Activated B cell treated with CpG ODN at 0.5 μM for 24 hours (primary cell): ENCODE results near the gene MIAT. TPM values are rescaled to one million over a fixed set of nuclear protein-coding genes. Genes with fewer than 3 reads are reported as not detected.

Experiments
- ATAC-seq: fragments of 200-7000 bp; cut with Tn5 transposase; one replicate; pipeline ENCODE4 v1.10.0; 2021; ENCODE audit warnings: low read depth, mild to moderate bottlenecking, moderate library complexity
- CTCF ChIA-PET: fragments of 350-600 bp; sonication (Branson Sonifier 250); formaldehyde crosslinking; loops from one replicate; lab custom pipeline; 2021; ENCODE audit warnings: antibody characterized with exemption; lab: Charles Lee
- POLR2A ChIA-PET: fragments of 350-600 bp; sonication (Branson Sonifier 250); formaldehyde crosslinking; loops from one replicate; lab custom pipeline; 2021; ENCODE audit warnings: antibody characterized with exemption; lab: Charles Lee
- DNase-seq: peaks from one replicate; pipeline ENCODE4 v3.0.0; 2022
- H3K27ac Mint-ChIP-seq: one replicate; pipeline ENCODE4 v1.8.0; 2020; ENCODE audit warnings: mixed read lengths
- H3K27me3 Mint-ChIP-seq: one replicate; pipeline ENCODE4 v1.8.0; 2021; ENCODE audit warnings: mixed read lengths
- H3K36me3 Mint-ChIP-seq: one replicate; pipeline ENCODE4 v1.8.0; 2021; ENCODE audit warnings: low read depth, mixed read lengths
- H3K4me1 Mint-ChIP-seq: one replicate; pipeline ENCODE4 v1.8.0; 2021; ENCODE audit warnings: mixed read lengths
- H3K4me3 Mint-ChIP-seq: one replicate; pipeline ENCODE4 v1.8.0; 2020; ENCODE audit warnings: mild to moderate bottlenecking, mixed read lengths
- H3K9me3 Mint-ChIP-seq: one replicate; pipeline ENCODE4 v1.8.0; 2020; ENCODE audit warnings: mixed read lengths
- intact Hi-C: fragments of 100-400 bp; cut with micrococcal nuclease; formaldehyde crosslinking; loops from one replicate; pipeline ENCODE4 v1.15.1; 2024
- total RNA-seq: library from RNA; stranded (reverse); gene quantifications from 2 replicates; pipeline ENCODE4 v1.2.3, GENCODE V29; 2022
- TF ChIP-seq, protein P1 (sequence below): fragments of 200-600 bp; IDR thresholded peaks from one replicate; pipeline ENCODE4 v1.8.0; 2022; ENCODE audit warnings: antibody characterized with exemption, mild to moderate bottlenecking

MIAT gene
- total RNA-seq, 1 donor from 2014 or later: 7.3 TPM

DNA sequence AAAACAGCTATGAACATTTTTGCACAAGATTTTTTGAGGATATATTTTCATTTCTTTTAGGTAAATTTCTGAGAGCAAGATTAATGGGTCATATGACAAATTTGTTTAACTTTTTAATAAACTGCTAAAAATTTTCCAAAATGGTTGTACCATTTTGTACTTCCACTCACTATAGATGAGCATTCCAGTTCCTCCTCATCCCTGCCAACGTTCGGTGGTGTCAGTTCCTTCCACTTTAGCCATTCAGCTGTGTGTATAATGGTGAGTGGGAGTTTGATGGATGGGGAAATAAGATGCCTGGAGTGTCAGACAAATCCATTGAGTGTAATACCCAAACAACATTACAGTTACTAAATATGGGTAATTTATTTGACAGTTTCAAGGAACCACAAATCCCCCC, 49.7 kb downstream of the MIAT start:
- ATAC-seq (no peak), DNase-seq (no peak)
- H3K36me3 Mint-ChIP-seq: peaks cover 67% of the 10 kb centered on the region
- intact Hi-C loops: no loop called here
- H3K27me3 Mint-ChIP-seq: no peaks in the 10 kb centered on the region
- ChIA-PET CTCF (no interaction called here), POLR2A (no interaction called here)
- peaks cover 2% of the 10 kb centered on the region for H3K9me3 Mint-ChIP-seq
- H3K4me1 Mint-ChIP-seq: peaks cover 27% of the 10 kb centered on the region
- H3K27ac Mint-ChIP-seq: no peak overlapping the region
- H3K4me3 Mint-ChIP-seq: no peak overlapping the region
- TF ChIP-seq, protein P1, sequence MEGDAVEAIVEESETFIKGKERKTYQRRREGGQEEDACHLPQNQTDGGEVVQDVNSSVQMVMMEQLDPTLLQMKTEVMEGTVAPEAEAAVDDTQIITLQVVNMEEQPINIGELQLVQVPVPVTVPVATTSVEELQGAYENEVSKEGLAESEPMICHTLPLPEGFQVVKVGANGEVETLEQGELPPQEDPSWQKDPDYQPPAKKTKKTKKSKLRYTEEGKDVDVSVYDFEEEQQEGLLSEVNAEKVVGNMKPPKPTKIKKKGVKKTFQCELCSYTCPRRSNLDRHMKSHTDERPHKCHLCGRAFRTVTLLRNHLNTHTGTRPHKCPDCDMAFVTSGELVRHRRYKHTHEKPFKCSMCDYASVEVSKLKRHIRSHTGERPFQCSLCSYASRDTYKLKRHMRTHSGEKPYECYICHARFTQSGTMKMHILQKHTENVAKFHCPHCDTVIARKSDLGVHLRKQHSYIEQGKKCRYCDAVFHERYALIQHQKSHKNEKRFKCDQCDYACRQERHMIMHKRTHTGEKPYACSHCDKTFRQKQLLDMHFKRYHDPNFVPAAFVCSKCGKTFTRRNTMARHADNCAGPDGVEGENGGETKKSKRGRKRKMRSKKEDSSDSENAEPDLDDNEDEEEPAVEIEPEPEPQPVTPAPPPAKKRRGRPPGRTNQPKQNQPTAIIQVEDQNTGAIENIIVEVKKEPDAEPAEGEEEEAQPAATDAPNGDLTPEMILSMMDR: no peak

DNA sequence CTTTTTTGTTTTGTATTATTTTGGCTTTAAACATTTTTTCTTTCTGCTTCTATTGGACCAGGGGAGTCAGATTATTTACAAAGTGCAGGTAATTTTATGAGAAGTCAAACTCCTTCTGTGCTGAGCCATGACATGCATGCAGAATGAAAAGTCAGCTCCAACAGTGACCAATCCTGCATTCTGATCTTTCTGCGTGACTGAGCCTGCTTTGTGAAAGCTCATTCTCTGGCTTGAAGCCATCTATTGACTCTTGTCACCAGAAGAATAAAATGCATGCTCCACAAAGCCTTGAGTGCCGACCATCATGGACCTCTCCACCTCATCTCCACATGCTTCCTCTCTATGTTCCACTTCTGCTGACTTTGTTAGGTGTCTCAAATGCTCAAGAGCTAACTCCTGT, 50.2 kb downstream of the MIAT start:
- H3K36me3 Mint-ChIP-seq: peaks cover 67% of the 10 kb centered on the region
- CTCF ChIA-PET: no interaction called here
- H3K27ac Mint-ChIP-seq: no peak overlapping the region
- POLR2A ChIA-PET: no interaction called here
- TF ChIP-seq, protein P1: no peak
- no peak overlapping the region for H3K4me3 Mint-ChIP-seq
- intact Hi-C loops: no loop called here
- peaks cover 25% of the 10 kb centered on the region for H3K4me1 Mint-ChIP-seq
- ATAC-seq: no peak
- peaks cover 2% of the 10 kb centered on the region for H3K9me3 Mint-ChIP-seq
- no peak for DNase-seq
- H3K27me3 Mint-ChIP-seq: no peaks in the 10 kb centered on the region

DNA sequence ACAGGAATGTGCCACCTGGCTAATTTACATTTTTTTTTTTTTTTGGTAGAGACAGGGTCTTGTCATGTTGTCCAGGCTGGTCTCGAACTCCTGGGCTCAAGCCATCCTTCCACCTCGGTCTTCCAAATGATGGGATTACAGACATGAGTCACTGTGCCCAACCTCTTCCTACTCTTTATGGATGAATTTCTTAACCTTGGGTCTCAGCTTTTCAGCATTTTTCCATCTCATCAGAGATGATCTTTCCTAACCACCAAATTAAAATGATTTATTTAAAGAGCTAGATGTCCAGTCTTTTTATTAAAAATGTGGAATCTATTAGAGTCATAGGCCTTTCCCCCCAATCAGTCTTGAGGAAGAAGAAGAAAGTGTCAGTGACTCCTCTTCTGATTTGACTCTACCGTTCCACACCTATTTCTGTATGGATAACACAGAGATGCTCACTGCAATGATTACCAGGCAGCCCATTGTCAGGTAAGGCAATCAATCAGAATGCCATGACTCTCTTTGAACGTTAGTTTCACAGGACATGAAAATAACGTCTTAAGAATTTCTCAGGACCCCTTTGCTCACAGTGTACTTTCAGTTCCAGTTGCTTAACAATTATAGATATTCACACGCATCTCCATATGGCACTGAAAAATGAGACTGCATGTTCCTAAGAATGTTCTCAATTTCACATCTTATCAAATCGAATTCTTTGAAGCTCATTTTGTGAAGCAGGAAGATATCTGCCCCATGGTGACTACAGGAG, 51.0 kb downstream of the MIAT start:
- Mint-ChIP-seq H3K4me3 (no peak overlapping the region), H3K27ac (no peak overlapping the region)
- POLR2A ChIA-PET: interaction anchor here (0.6 kb wide), 1 partner anchor 35 kb away, joined by 7 read pairs; no protein-coding TSS in a partner anchor

DNA sequence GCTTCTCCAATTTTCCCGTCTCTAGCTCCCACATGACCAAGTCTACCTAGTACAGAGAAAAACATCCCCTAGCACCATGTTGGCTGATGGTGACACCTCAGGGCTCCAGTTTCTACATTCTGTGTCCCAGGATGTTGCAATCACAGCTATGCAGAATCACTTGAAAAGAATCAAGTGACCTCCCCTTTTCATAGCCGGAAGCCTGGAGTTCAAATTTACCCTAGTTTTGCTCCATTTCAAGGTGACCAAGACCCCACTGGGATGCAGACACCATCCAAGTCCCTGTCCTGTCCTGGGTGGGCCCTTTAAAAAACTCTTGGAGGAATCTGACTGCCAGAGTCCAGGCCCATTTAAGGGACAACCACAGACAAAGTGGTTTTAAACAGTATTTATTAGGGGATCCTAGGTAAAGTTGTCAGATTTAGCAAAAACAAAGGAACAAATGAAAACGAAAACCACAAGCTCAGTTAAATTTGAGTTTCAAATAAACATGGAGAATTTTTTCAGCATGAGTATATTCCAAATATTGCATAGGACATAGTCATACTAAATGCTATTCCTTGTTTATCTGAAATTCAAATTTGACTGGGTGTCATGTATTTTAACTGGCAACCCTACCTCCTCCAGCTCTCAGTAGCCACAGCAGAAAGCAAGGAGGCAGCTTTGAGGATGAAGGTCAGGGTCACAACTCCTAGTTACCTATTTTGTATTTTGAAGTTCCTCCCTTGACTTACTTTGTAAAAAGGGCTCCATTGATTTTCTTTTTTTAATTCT, 52.4 kb downstream of the MIAT start:
- peaks cover 2% of the 10 kb centered on the region for H3K9me3 Mint-ChIP-seq
- H3K4me1 Mint-ChIP-seq: peaks cover 21% of the 10 kb centered on the region
- no peak overlapping the region for H3K27ac Mint-ChIP-seq
- no peak overlapping the region for H3K4me3 Mint-ChIP-seq
- intact Hi-C loops: no loop called here
- CTCF ChIA-PET: interaction anchor here (1.1 kb wide), 1 partner anchor 31 kb away, joined by 3 read pairs; no protein-coding TSS in a partner anchor
- TF ChIP-seq, protein P1: no peak
- POLR2A ChIA-PET: no interaction called here
- no peaks in the 10 kb centered on the region for H3K27me3 Mint-ChIP-seq
- no peak for ATAC-seq
- peaks cover 74% of the 10 kb centered on the region for H3K36me3 Mint-ChIP-seq
- no peak for DNase-seq

More for the DNA sequence above, 51.0 kb downstream of the MIAT start:
- ATAC-seq: no peak
- CTCF ChIA-PET: no interaction called here
- intact Hi-C loops: no loop called here
- TF ChIP-seq, protein P1: no peak
- Mint-ChIP-seq H3K4me1 (peaks cover 25% of the 10 kb centered on the region), H3K36me3 (peaks cover 67% of the 10 kb centered on the region), H3K27me3 (no peaks in the 10 kb centered on the region), H3K9me3 (peaks cover 2% of the 10 kb centered on the region)
- no peak for DNase-seq
